ENCODE data around the gene GPR143. TPM values are rescaled to one million over a fixed set of nuclear protein-coding genes. Genes with fewer than 3 reads are reported as not detected.

The GPR143 gene
- total RNA-seq, 3 donors from 2014 or later, result 0.39 to 0.93 (median 0.41) TPM

DNA sequence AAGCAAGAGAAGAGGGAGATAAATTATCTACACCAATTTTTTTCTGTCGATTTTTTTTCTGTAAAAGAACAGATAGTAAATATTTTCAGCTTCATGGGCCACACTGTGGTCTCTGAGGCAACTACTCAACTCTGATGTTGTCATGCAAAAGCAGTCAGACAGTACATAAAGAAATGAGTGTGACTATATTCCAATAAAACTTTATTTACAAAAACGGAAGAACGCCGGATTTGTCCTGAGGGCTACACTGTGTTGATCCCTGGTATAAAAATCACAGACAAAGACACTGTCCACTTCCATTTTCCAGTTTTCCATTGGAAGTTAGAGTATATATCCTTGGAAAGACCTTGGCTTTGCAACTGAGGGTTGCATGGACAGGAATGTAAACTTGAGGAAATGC is 18.0 kb downstream of the GPR143 start:
- DNase-seq (no peak), ATAC-seq (no peak)
- no peaks in the 10 kb centered on the region for H3K9me3 ChIP-seq
- H3K4me3 ChIP-seq, result no peak overlapping the region
- intact Hi-C loops (cut with DNase I, micrococcal nuclease), result no loop called here
- TF ChIP-seq CTCF (IDR thresholded peaks at IDR 0.05), result no peak
- no peaks in the 10 kb centered on the region for H3K4me1 ChIP-seq (ENCODE audit: low read depth)
- H3K36me3 ChIP-seq (ENCODE audit: low read depth), result no peaks in the 10 kb centered on the region

GRCh38 chrX:9746148-9746888 is 19.3 kb downstream of the GPR143 start:
- Histone ChIP-seq H3K9me3 (no peaks in the 10 kb centered on the region), H3K4me3 (no peak overlapping the region), H3K36me3 (ENCODE audit: low read depth) (no peaks in the 10 kb centered on the region), H3K4me1 (ENCODE audit: low read depth) (no peaks in the 10 kb centered on the region)
- intact Hi-C loops (cut with DNase I, micrococcal nuclease), result no loop called here
- no peak for ATAC-seq
- DNase-seq, result no peak
- no peak for TF ChIP-seq CTCF (IDR thresholded peaks at IDR 0.05)

DNA sequence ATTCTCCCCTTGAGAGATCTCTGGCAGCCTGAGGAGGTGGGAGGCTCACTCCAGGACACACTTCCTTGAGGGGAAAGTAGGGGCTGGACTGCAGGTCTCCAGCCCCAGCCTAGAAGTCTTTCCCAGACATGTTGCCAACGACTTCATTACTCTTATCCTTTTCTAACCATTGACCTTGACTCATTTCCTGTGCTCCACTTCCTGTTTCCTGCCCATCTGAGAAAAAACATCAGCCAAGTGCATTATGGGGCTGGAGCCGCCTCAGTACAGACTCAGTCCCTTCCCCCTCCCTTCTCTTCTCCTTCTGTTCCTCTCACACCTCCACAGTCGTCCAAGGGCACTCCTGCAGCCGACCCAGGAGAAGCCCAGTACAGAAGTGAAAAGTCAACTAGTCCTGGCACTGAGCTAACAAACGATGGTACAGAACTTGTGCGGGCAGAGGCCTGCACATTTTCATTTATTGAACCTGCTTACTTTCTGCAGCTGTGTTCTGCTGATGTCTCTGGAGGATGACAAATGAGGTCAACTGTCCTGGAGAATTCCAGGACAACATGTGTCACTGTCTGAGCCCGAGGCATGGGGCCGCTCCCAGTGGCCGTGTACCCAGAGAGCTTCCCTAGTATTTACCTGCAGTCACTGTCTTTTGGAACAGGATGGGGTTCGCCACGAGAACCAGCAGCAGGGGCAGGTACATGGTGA is 20.1 kb downstream of the GPR143 start:
- no peaks in the 10 kb centered on the region for H3K9me3 ChIP-seq
- TF ChIP-seq CTCF (IDR thresholded peaks at IDR 0.05), result no peak
- intact Hi-C loops (cut with DNase I, micrococcal nuclease), result no loop called here
- no peak overlapping the region for H3K4me3 ChIP-seq
- no peaks in the 10 kb centered on the region for H3K36me3 ChIP-seq (ENCODE audit: low read depth)
- no peaks in the 10 kb centered on the region for H3K4me1 ChIP-seq (ENCODE audit: low read depth)
- no peak for DNase-seq
- ATAC-seq, result no peak

DNA sequence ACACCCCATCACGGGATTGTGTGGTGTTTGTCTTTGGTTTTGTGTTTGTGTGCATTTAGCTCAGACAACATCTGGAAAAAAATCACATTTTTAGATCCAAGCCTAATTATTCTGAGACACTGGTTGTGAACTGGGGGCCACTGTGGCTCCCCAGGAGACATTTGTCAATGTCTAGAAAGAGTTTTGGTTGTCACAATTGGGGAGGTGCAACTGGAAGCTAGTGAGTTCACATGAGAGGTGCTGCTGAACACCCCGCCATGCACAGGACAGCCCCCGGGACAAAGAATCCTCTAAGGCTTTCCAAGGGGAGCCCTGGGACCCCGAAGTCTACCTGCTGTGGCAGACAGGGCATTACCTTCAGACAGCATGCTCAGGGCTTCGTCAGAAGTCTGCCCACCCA is 26.5 kb downstream of the GPR143 start:
- no peaks in the 10 kb centered on the region for H3K9me3 ChIP-seq
- intact Hi-C loops (cut with DNase I, micrococcal nuclease), result no loop called here
- H3K4me3 ChIP-seq, result no peak overlapping the region
- no peaks in the 10 kb centered on the region for H3K36me3 ChIP-seq (ENCODE audit: low read depth)
- TF ChIP-seq CTCF (IDR thresholded peaks at IDR 0.05), result no peak
- no peak for DNase-seq
- no peaks in the 10 kb centered on the region for H3K4me1 ChIP-seq (ENCODE audit: low read depth)
- no peak for ATAC-seq

- ATAC-seq (no peak), DNase-seq (no peak)
- intact Hi-C loops (cut with DNase I, micrococcal nuclease), result no loop called here
- TF ChIP-seq CTCF (IDR thresholded peaks at IDR 0.05), result no peak
- H3K4me3 ChIP-seq, result no peak overlapping the region
- H3K4me1 ChIP-seq (ENCODE audit: low read depth), result no peaks in the 10 kb centered on the region
- H3K9me3 ChIP-seq, result no peaks in the 10 kb centered on the region
- no peaks in the 10 kb centered on the region for H3K36me3 ChIP-seq (ENCODE audit: low read depth)
Measured at GRCh38 chrX:9738151-9738550, 27.5 kb downstream of the GPR143 start.

Measured in mucosa of descending colon (tissue), 3 donors.